Progenitor cell of endocrine pancreas (in vitro differentiated cells): Measurements from ENCODE around the gene VPS35L. TPM values are rescaled to one million over a fixed set of nuclear protein-coding genes. Genes with fewer than 3 reads are reported as not detected.
"Not testable (repeated sequence)": the region's sequence is repeated elsewhere in the genome, so short reads cannot be mapped to it uniquely, and the experiment has no call there.

Experiments
- DNase-seq: peaks from one replicate; pipeline ENCODE4 v3.0.0; 2021; ENCODE audit warnings: low spot score; ENCODE audit not compliant: unreplicated experiment
- H3K27ac Mint-ChIP-seq: 2 replicates; pipeline ENCODE4 v1.8.0; 2021; ENCODE audit warnings: mild to moderate bottlenecking, moderate library complexity, mixed read lengths
- H3K27me3 Mint-ChIP-seq: 2 replicates; pipeline ENCODE4 v1.8.0; 2021; ENCODE audit warnings: mixed read lengths
- H3K36me3 Mint-ChIP-seq: 2 replicates; pipeline ENCODE4 v1.8.0; 2022; ENCODE audit warnings: mixed read lengths; ENCODE audit not compliant: insufficient read depth
- H3K4me1 Mint-ChIP-seq: 2 replicates; pipeline ENCODE4 v1.8.0; 2021; ENCODE audit warnings: low read depth, mixed read lengths
- H3K4me3 Mint-ChIP-seq: 2 replicates; pipeline ENCODE4 v1.8.0; 2021; ENCODE audit warnings: low read depth, mild to moderate bottlenecking, moderate library complexity, mixed read lengths
- H3K9me3 Mint-ChIP-seq: 2 replicates; pipeline ENCODE4 v1.8.0; 2021; ENCODE audit warnings: low read depth, mixed read lengths
- CTCF ChIP-seq: fragments of 200-600 bp; sonication (generic); IDR thresholded peaks from one replicate; pipeline ENCODE4 v1.5.0; 2021; ENCODE audit warnings: antibody characterized with exemption, mild to moderate bottlenecking; ENCODE audit not compliant: unreplicated experiment
- total RNA-seq: library from RNA; stranded (reverse); gene quantifications from 2 replicates; pipeline ENCODE4 v1.2.1, GENCODE V29; 2021

Gene VPS35L
- total RNA-seq, 1 donor from 2014 or later: 88.4 TPM

GRCh38 chr16:19532601-19533000 lies 22.9 kb upstream of the VPS35L start:
- Mint-ChIP-seq H3K9me3 (no peaks in the 10 kb centered on the region), H3K4me1 (no peaks in the 10 kb centered on the region), H3K4me3 (no peak overlapping the region), H3K27ac (no peak overlapping the region), H3K27me3 (no peaks in the 10 kb centered on the region), H3K36me3 (peaks cover 14% of the 10 kb centered on the region)
- DNase-seq: no peak
- TF ChIP-seq CTCF: no peak

GRCh38 chr16:19540241-19540970 lies 15.1 kb upstream of the VPS35L start:
- Mint-ChIP-seq H3K9me3 (peaks cover 7% of the 10 kb centered on the region), H3K36me3 (peaks cover 32% of the 10 kb centered on the region), H3K27ac (no peak overlapping the region), H3K4me1 (no peaks in the 10 kb centered on the region), H3K4me3 (no peak overlapping the region), H3K27me3 (no peaks in the 10 kb centered on the region)
- no peak for TF ChIP-seq CTCF
- DNase-seq: no peak

GRCh38 chr16:19542138-19542821 lies 13.2 kb upstream of the VPS35L start:
- Mint-ChIP-seq H3K27me3 (no peaks in the 10 kb centered on the region), H3K4me1 (no peaks in the 10 kb centered on the region), H3K27ac (no peak overlapping the region), H3K4me3 (no peak overlapping the region), H3K9me3 (peaks cover 7% of the 10 kb centered on the region), H3K36me3 (peaks cover 31% of the 10 kb centered on the region)
- no peak for TF ChIP-seq CTCF
- no peak for DNase-seq

GRCh38 chr16:19543278-19543996 lies 12.1 kb upstream of the VPS35L start:
- H3K36me3 Mint-ChIP-seq: peaks cover 31% of the 10 kb centered on the region
- H3K4me1 Mint-ChIP-seq, DNase-seq, H3K27me3 Mint-ChIP-seq, H3K9me3 Mint-ChIP-seq, H3K4me3 Mint-ChIP-seq: not testable (repeated sequence)
- H3K27ac Mint-ChIP-seq: peak overlapping the region; percentile 25

GRCh38 chr16:19548144-19548543 lies 7.4 kb upstream of the VPS35L start:
- no peak overlapping the region for H3K27ac Mint-ChIP-seq
- H3K4me3 Mint-ChIP-seq: no peak overlapping the region
- H3K36me3 Mint-ChIP-seq: peaks cover 12% of the 10 kb centered on the region
- H3K9me3 Mint-ChIP-seq: peaks cover 6% of the 10 kb centered on the region
- DNase-seq: no peak
- no peaks in the 10 kb centered on the region for H3K27me3 Mint-ChIP-seq
- no peaks in the 10 kb centered on the region for H3K4me1 Mint-ChIP-seq
- TF ChIP-seq CTCF: no peak
